Loucy (cell line): Measurements from ENCODE around the gene SAMD15.

Experiments
- EZH2phosphoT487 ChIP-seq: fragments of 200-600 bp; IDR thresholded peaks from 2 replicates; pipeline ENCODE4 v1.6.1; 2018; ENCODE audit warnings: antibody characterized with exemption, mild to moderate bottlenecking, moderate library complexity, borderline replicate concordance
- TF ChIP-seq, protein P1 (sequence below): fragments of 200-600 bp; sonication (generic); conservative IDR thresholded peaks from 2 replicates; pipeline ENCODE4 v1.5.1; 2014; ENCODE audit warnings: mild to moderate bottlenecking, antibody characterized with exemption, low read length

GRCh38 chr14:77337880-77338279 lies 39.3 kb upstream of the SAMD15 start:
- TF ChIP-seq, protein P1, sequence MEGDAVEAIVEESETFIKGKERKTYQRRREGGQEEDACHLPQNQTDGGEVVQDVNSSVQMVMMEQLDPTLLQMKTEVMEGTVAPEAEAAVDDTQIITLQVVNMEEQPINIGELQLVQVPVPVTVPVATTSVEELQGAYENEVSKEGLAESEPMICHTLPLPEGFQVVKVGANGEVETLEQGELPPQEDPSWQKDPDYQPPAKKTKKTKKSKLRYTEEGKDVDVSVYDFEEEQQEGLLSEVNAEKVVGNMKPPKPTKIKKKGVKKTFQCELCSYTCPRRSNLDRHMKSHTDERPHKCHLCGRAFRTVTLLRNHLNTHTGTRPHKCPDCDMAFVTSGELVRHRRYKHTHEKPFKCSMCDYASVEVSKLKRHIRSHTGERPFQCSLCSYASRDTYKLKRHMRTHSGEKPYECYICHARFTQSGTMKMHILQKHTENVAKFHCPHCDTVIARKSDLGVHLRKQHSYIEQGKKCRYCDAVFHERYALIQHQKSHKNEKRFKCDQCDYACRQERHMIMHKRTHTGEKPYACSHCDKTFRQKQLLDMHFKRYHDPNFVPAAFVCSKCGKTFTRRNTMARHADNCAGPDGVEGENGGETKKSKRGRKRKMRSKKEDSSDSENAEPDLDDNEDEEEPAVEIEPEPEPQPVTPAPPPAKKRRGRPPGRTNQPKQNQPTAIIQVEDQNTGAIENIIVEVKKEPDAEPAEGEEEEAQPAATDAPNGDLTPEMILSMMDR = no peak
- no peak for TF ChIP-seq EZH2phosphoT487
